HG03565 (cell line): ENCODE results near the gene ERMP1.
"Not testable (repeated sequence)": the region's sequence is repeated elsewhere in the genome, so short reads cannot be mapped to it uniquely, and the experiment has no call there.

Experiments used
- ATAC-seq: cut with Tn5 transposase; IDR thresholded peaks from one replicate; pipeline ENCODE4 v1.9.1; 2021; ENCODE audit warnings: mild to moderate bottlenecking, moderate library complexity; ENCODE audit not compliant: unreplicated experiment

Gene ERMP1, protein sequence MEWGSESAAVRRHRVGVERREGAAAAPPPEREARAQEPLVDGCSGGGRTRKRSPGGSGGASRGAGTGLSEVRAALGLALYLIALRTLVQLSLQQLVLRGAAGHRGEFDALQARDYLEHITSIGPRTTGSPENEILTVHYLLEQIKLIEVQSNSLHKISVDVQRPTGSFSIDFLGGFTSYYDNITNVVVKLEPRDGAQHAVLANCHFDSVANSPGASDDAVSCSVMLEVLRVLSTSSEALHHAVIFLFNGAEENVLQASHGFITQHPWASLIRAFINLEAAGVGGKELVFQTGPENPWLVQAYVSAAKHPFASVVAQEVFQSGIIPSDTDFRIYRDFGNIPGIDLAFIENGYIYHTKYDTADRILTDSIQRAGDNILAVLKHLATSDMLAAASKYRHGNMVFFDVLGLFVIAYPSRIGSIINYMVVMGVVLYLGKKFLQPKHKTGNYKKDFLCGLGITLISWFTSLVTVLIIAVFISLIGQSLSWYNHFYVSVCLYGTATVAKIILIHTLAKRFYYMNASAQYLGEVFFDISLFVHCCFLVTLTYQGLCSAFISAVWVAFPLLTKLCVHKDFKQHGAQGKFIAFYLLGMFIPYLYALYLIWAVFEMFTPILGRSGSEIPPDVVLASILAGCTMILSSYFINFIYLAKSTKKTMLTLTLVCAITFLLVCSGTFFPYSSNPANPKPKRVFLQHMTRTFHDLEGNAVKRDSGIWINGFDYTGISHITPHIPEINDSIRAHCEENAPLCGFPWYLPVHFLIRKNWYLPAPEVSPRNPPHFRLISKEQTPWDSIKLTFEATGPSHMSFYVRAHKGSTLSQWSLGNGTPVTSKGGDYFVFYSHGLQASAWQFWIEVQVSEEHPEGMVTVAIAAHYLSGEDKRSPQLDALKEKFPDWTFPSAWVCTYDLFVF

DNA sequence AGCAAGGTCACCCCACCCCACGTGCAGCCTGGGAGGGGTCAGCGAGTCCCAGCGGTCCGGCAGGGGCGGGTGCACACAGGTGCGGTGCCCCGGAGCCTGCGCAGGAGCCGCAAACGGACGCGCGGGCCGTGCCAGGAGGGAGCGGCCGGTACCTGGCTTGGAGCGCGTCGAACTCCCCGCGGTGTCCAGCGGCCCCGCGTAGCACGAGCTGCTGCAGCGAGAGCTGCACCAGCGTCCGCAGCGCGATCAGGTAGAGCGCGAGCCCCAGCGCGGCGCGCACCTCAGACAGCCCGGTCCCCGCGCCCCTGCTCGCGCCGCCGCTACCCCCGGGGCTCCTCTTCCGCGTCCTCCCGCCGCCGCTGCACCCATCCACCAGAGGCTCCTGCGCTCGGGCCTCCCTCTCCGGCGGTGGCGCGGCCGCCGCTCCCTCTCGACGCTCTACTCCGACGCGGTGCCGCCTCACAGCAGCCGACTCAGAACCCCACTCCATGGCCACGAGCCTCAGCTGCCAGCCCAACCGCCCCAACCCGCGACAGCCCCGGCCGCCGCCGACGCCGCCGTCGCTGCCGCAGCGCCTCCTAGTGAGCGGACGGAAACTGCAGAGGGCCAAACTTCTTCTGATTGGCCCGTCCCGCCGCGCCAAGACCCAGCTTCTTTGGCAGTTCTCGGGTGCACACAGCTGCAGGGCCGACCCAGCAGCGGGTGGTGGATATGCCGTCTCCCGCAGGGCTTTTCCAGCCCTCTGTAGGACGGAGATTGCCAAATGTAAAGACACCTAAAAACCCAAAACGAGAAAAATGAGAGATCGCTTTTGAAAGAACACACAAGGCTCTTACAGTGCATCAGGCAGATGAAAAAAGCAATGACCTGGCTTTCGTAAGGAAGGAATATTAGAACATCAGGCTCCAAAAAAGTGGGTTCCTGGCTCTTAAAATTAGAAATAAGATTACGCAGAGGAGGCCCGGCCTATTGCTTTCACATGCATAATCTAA is at the start of gene ERMP1:
TSS of gene ERMP1 (minus strand) at position 580 of the 992 bp plus-strand sequence. CDS start at position 490, 90 bp downstream.
- peak; percentile 59 for ATAC-seq

DNA sequence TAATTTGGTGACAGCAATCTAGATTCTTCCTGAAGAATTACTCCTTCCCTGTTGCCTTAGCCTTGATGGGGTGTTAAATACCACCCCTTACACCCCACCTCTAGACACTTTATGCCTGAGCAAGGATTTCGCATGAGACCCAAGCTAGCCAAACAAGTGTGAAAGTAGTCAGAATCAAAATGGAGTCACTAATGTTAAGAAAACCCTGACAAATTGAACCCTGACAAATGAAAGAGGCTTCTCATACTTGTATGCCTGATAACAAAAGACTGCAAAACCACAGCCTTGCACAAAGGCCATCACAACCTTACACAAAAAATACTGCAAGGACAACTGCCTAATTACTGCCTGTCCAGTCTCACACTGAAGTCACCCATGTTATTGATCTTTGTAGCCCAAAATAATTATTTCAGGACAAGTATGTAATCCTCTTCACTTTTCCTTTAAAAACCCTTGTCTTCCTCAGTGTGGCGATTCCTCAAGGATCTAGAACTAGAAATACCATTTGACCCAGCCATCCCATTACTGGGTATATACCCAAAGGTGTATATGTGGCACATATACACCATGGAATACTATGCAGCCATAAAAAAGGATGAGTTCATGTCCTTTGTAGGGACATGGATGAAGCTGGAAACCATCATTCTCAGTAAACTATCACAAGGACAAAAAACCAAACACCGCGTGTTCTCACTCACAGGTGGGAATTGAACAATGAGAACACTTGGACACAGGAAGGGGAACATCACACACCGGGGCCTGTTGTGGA is 49.5 kb upstream of the ERMP1 start:
- ATAC-seq: not testable (repeated sequence)

DNA sequence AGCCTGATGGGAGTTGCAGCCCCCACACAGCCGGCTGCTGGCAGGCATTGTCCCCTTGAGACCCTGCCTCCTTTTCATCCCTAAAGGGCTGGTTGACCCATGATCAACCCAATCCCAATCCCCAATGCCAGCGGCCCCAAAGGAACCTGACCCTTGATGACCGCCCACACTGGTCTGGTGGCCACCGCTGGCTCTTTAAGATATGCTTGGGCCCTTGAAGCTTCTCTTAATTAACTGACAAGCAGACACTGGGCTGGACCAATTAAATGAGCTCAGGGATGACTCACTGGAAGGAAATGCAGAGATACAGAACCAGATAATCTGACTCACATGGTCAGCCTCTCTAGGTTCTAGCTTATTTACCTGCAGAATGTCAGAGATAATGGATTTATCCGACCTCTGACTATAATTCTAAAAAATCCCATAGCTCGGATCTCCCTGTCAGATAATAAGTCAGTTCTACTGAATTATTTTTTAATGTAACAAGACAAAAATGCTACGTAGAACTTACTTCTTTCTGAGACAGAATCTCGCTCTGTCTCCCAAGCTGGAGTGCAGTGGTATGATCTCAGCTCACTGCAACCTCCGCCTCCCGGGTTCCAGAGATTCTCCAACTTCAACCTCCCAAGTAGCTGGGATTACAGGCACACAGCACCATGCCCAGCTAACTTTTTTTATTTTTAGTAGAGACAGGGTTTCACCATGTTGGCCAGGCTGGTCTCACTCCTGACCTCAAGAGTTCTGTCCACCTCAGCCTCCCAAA is 46.7 kb upstream of the ERMP1 start:
- ATAC-seq: no peak

DNA sequence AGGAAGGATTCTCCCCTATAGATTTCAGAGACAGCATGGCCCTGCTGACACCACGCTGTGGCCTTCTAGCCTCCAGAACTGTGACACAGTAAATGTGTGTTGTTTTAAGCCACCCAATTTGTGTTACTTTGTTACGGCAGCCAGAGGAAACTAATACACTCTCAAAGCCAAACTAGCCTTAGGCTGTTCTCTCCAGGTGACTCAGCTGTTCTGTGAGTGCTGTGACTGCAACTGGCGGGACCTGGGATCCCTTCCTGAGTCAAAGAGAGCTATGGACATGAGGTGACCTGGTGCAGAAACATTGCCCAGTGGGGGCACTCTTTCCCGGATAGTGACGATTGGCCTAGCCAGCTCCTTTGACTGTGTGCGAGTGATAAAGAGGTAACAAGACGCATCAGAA is 43.8 kb upstream of the ERMP1 start:
- ATAC-seq: no peak

DNA sequence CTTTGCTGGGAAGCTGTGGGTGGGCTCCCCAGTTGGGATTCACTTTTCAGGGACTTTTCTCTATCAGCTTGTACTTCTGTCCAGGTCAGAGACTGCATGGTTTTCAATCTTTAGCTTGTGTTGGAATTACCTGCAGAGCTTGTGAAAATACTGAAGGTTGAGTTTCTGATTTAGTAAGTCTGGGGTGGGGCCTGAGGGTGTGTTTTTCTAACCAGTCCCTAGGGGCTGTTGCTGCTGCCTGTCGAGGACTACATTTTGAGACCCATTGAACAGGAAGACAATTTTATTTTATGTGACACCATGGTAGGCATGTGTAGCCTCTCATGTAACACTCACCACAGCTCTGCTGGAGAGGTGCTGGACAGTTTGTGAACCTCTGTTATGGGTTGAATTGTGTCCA is 43.1 kb upstream of the ERMP1 start:
- no peak for ATAC-seq

DNA sequence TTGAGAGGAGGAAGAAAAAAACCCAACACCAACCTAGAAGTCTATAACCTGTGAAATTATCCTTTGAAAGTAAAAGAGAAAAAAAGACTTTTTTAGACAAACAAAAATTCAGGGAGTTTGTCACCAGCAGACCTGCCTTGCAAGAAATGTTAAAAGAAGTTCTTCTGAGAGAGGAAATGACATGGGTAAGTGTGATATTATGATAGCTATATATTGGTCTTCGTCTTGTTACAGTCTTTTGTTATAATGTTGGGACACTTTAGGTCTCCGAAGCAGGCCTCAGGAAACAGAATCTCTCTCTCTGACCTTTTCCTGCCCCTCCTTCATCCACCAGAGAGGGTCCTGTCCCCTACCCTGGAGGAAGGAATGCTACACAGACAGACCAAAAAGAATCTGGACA is 41.1 kb upstream of the ERMP1 start:
- no peak for ATAC-seq

DNA sequence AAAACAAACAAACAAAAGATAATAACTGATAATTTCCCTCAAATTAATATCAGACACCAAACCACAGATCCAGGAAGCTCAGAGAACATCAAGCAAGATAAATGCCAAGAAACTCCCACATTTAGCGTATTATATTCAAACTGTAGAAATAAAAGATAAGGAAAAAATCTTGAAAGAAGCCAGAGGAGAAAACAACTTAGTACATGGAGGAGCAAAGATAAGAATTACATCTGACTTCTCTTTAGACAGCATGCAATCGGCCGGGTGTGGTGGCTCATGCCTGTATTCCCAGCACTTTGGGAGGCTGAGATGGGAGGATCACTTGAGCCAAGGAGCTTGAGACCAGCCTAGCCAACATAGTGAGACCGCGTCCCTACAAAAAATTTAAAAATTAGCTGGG is 40.5 kb upstream of the ERMP1 start:
- no peak for ATAC-seq

DNA sequence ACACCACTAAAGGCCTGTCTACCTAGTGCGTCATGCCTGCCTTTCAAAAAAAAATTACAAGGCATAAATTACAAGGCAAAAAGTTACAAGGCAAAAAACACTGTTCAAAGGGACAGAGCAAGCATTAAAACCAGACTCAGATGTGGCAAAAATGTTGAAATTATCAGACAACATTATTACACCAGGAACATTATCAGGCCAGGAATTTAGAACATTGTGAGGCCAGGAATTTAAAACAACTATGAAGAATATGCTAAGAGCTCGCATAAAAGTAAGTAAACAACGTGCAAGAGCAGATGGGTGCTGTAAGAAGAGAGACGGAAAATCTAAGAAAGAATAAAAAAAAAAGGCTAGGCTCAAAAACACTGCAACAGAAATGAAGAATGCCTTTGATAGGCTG is 39.6 kb upstream of the ERMP1 start:
- no peak for ATAC-seq

DNA sequence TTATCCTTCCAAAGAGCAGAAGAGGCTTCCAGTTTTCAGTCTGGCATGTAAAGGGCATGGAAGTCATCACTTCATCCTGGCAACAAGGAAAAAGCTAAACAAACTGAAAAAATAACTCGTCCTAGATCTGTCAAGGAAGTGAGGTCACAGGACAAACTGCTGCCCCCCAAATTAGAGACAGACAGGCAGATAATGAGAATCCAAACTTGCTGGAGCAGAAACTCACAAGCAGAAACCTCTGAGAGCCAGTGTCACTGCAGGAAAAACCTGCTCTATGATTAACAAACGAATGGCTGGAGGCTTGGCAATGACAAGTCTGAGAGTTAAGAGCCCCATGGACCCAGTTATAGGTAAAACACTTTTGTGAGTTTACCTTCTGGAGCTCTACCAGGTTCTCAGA is 38.9 kb upstream of the ERMP1 start:
- no peak for ATAC-seq

DNA sequence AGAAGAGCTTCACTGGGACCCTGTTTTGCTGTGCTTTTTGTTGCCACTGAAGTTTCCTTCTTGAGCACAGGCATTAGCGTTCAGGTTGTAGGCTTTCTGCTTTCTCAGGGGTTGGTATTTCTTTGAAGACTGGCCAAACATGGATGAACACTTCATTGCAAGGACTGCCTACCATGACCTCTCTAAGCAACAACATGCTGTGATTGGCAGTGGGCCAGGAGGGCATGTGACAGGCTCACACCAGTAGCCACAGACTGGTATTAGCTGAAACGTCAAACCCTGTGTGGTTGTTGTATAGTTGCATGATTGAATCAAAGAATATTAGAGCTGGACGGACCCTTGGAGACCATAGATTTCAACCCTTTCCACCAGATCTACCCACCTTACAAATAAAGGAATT is 37.8 kb upstream of the ERMP1 start:
- no peak for ATAC-seq

DNA sequence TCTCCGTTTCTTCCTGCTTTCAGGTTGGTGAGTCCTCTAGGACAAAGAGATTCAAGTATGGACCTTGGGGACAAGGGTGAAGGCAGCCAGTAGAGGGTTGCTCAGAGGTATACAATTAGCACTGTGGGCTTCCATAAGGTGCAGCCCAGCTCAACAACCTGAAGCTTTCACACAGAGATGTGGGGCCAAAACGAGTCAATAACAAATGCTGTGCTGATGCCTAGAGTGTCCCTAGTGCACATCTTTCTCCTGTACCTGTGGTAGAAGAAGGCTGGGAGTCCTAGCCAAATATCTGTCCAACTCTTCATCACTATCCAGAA is 37.1 kb upstream of the ERMP1 start:
- ATAC-seq: no peak

DNA sequence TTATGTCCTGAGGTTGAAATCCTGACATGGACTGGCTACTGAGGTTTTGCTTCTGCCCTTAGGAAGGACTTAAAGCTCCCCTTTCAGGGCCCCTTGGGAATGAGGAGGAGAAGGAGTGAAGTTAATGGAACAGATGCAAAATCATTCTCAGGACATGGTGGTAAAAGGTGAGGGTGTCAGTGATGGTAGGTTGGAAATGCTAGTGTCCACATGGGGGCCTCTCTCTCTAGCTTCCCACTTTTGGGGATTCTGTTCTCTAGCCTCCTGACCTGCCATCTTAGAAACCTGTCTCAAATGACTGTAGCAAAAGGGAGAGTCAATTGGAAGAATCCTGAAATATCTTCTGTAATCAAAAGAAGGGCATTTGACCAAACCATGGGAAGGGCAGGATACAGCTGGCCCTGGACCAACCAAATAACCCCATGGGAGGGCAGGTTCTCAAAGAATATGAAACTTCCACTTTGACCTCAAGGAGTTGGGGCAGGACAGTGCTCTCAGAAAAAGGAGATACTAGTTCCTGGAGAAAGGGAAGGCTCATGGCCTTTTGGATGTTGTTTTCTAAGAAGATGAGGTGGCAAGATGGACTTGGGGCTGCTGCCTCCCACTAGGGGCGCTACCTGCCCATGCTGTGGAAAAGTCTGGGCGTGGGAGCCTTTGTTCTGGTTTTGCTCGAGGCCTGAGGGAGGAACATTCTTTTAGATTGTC is 36.5 kb upstream of the ERMP1 start:
- no peak for ATAC-seq

DNA sequence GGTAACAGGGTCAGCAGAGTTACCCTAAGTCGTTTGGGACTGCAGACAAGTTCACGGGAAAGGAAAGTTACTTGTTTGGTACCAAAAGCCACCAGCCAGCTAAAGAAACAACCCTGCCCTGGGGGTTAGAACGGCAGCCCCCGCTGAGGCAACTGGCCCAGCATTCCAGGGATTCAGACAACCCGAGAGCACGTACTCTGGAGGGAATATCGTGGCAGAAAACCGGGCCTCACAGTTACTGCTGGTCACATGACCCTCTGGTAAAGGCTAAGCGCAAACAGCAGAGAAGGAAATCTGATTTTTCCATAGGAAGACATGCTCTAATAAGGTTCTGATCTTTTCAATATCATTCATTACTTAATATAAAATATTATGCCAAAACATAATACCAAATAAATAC is 35.3 kb upstream of the ERMP1 start:
- no peak for ATAC-seq

DNA sequence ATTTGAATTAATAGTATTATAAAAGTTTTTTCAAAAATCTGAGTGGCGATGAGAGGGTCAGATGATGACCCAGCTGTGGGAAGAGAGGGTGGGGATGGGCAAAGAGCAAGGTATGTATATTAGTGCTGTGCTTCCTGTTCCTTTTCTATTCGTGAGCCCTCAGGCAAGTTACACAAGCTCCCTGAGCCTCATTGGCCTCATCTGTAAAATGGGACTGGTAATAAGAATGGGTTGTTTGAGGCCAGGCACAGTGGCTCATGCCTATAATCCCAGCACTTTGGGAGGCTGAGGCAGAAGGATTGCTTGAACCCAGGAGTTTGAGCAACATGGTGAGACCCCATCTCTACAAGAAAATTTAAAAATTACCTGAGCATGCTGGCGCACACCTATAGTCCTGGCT is 33.8 kb upstream of the ERMP1 start:
- no peak for ATAC-seq

DNA sequence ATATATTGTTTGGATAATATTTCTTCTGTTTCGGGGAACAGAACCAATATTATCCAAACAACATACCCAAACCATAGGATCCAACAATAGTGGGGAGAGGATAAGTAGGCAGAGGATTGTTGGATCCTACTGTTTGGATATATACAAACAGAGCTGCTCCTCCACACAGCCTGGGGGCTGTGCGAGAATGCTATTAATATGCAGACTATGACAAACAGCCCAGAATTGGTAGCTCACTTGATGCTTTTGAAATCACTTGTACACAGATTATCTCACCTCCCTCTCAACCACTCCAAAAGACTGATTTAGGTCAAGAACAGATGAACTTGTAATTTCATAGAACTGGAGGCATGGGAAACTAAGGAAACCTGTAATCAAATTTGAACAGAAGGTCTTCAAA is 33.4 kb upstream of the ERMP1 start:
- ATAC-seq: no peak

DNA sequence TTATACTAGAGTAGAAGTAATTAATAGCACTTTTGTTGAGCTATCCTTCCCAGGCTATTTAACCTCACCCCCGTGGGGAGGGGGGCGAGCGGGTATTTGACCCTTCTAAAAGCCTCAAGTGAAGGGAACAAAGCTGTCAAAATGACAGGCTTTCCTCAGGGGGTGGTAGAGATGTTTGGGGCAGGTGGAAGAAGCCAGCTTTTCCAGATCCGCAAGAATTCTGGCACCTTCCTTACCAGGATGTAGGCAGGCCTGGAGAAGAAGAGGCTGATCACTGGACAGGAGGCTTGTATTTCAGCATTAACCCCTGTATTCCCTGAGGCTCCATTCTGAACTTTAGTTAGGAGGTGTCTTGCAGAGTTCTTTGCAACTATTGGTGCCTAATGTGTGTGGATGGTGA is 31.5 kb upstream of the ERMP1 start:
- ATAC-seq: no peak

DNA sequence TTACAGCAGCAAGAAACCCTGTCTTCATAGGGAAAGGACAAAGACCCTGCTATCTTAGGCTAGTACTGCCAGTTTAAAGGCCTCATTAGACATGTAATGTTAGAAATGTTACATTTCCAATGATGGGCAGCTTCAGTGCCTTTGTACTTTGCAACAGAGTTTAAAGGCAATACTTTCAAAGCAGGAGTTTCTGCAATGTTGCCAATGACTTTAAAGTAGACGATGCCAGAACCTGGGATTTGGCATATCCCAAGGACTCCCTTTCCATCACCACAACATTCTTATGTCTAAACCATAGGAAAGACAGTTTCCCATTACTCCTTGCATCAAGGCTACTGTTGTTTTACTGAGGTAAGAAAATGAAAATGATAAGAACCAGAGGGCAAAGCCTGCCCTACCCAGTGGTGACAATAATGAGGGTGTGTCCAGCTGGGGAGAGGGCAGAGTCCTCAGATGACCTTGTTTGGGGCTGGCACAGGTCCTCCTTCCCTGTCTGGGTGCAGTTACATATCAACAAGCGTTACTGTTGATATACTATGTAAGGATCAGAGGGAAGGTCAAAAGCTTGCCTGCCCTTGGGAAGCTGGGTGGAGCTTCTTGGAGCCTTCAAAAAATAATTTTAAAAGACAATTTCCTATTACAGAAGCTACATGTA is 30.3 kb upstream of the ERMP1 start:
- no peak for ATAC-seq

DNA sequence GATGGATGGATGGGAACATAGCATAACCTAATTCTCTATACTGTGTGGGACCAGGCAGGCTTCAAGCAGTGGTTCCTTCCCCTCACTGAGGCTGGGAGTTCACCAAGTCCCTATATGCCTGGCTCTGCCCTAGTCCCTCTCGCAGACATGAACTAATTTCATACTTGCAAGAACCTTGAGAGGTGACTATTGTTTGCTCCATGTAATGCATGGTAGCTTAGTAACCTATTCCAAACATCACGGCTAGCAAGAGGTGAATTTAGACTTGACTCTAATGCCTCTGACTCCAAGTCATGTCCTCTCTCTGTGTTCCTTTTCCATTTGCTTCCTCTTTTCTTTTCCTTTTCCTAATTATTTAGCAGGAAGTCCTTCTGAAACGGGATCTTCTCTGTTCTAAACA is 25.9 kb upstream of the ERMP1 start:
- ATAC-seq: no peak
